GM12873 (cell line): Measurements from ENCODE around the gene DAB1.

ENCODE experiments used
- CTCF ChIP-seq: IDR thresholded peaks from 2 replicates; pipeline ENCODE4 v1.5.1; 2012; ENCODE audit warnings: low read depth, mild to moderate bottlenecking, moderate library complexity, low read length, control low read depth; ENCODE audit not compliant: insufficient read depth; ENCODE audit errors: missing control alignments

DAB1 gene

GRCh38 chr1:57423656-57424211, at the start of gene DAB1:
DAB1 (minus strand) TSS chr1:57424060; CDS start chr1:57291030, 133,030 bp downstream.
- TF ChIP-seq CTCF: no peak

GRCh38 chr1:57473448-57473847, 49.6 kb upstream of the DAB1 start:
- no peak for TF ChIP-seq CTCF

DNA sequence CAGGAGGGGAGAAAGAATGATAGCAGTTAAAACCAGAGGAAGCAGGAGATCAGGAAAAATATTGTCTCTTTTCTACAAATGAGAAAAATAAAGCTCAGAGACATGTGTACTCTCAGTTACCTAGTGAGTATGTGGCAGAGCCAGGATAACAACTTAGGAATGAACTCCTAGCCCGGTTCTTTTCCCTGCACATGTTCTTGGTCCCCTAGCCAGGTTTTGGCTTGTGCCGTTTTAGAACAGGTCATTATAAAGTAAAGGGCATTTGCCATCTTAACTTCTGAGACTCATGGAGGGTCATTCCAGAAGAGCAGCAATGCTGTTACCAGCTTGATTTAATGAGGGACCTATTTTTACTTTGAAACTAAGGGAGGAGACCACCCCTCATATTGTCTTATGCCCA, 48.1 kb upstream of the DAB1 start:
- TF ChIP-seq CTCF: no peak

DNA sequence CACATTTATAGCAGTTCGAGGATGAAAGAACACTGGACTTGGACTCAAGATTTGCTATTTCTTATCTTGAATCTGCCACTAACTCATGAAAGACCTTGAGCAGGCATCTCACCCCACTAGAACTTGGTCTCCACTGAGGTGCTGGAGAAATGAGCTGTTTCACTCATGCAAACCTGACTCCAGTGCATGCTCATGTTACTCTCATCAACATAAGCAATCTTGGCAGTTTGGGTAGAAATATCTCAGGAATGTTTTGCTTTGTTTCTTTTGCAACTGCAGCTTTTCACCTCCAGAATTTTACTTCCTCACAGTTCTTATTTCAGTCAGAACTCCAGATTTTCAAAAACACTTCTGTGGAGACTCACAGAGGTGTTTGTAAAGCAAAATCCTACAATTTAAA, 46.2 kb upstream of the DAB1 start:
- TF ChIP-seq CTCF: no peak

GRCh38 chr1:57468641-57469523, 45.0 kb upstream of the DAB1 start:
- no peak for TF ChIP-seq CTCF

- TF ChIP-seq CTCF: no peak
These were observed 44.0 kb upstream of the DAB1 start for GRCh38 chr1:57467830-57468229.

DNA sequence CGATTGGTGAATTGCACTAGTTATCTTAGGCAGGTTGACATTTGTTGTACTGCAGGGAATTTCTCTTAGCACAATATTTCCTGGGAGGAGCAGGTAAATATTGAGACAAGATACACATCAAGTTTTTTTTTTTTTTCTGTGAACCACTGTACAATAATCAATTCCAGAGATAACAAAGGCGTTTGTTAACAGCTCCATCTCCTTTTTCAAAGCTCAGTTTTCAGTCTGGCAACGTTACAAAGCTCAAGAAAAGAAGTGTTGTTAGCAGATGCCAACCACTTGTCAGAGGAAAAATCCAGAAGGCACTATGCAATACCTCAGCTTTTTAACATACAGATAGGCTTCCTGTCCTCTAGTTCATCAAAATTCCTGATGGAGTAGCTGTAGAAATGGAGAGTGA, 40.9 kb upstream of the DAB1 start:
- TF ChIP-seq CTCF: no peak
